HG02571 (cell line): ENCODE measurements around the gene ZPBP2.
"Not testable (repeated sequence)": the region's sequence is repeated elsewhere in the genome, so short reads cannot be mapped to it uniquely, and the experiment has no call there.

Experiments
- ATAC-seq: cut with Tn5 transposase; IDR thresholded peaks from one replicate; pipeline ENCODE4 v1.9.1; 2021; ENCODE audit warnings: mild to moderate bottlenecking, moderate library complexity; ENCODE audit not compliant: unreplicated experiment

ZPBP2 gene

GRCh38 chr17:39867880-39868553 lies at the start of gene ZPBP2:
TSS of gene ZPBP2 (plus strand) at chr17:39868202. CDS start at chr17:39868355, 153 bp downstream.
- ATAC-seq, result no peak

DNA sequence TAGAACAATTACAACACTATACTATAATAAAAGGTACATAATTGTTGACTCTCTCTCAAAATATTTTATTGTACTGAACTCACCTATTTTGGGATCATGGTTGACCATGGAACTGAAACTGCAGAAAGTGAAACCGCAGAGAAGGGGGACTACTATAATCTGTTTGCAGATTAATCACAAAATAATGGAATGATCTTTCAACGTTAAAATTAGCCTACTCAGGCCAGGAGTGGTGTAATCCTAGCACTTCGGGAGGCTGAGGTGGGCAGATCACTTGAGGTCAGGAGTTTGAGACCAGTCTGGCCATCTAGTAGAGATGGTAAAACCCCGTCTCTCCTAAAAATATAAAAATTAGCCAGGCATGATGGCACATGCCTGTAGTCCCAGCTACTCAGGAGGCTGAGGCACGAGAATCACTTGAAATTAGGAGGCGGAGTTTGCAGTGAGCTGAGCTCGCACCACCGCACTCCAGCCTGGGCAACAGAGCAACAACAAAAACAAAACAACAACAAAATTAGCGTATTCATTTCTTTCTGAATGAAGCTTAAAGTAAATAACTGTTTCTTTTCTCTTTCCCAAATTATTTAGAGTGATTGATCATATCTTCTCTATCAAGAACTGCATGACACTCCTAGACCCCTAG lies 49.5 kb upstream of the ZPBP2 start:
- no peak for ATAC-seq

DNA sequence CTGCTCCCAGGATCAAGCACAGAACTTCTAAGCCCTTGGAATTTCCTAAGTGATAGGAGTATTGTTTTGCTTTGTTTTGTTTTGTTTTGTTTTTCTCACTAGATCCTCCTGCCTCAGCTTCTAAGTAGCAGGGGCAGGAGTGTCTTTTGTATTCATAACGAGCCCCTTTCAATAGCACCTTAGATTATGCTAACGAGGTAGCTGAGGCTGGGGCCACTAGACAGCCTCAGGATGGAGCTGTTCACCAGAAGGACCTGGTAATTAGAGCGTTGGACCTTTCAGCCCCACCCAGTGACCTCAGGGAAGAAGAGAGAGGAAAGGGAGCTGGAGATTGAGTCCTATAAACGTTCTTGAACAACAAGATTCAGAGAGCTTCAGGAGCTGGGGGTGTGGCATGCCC lies 47.5 kb upstream of the ZPBP2 start:
- ATAC-seq, result no peak

DNA sequence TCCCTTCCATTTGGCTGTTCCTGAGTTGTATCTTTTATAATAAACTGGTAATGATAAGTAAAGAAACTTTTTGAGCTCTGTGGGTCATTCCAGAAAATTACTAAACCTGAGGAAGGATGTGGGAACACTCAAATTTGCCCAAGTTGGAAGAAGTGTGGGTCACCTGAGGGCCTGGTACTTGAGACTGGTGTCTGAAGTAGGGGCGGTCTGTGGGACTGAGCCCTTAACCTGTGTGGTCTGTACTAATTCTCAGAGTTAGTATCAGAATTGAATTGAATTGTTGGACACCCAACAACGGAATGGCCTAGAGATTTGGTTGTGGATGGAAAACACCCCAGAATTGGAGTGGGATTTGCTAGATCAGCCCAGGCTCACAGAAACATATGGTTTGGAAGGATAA lies 47.0 kb upstream of the ZPBP2 start:
- no peak for ATAC-seq

- ATAC-seq, result no peak
Observed at GRCh38 chr17:39822051-39822451, 46.0 kb upstream of the ZPBP2 start.

DNA sequence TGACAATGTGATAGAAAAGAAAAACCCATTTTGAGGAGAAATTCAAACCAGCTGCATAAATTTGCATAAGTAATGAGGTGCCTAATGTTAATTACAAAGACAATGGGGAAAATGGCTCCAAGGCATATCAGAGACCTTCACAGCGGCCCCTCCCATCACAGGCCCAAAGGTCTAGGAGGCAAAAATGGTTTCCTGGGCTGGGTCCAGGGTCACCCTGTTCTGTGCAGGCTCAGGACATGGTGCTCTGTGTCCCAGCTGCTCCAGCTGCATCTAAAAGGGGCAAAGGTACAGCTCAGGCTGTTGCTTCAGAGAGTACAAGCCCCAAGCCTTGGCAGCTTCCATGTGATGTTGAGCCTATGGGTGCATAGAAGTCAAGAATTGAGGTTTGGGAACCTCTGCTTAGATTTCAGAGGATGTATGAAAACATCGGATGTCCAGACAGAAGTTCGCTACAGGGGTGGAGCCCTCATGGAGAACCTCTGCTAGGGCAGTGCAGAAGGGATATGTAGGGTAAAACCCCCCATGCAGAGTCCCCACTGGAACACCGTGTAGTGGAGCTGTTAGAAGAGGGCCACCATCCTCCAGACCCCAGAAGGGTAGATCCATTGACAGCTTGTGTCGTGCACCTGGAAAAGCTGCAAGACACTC lies 44.5 kb upstream of the ZPBP2 start:
- no peak for ATAC-seq

GRCh38 chr17:39826334-39826733 lies 41.7 kb upstream of the ZPBP2 start:
- no peak for ATAC-seq

DNA sequence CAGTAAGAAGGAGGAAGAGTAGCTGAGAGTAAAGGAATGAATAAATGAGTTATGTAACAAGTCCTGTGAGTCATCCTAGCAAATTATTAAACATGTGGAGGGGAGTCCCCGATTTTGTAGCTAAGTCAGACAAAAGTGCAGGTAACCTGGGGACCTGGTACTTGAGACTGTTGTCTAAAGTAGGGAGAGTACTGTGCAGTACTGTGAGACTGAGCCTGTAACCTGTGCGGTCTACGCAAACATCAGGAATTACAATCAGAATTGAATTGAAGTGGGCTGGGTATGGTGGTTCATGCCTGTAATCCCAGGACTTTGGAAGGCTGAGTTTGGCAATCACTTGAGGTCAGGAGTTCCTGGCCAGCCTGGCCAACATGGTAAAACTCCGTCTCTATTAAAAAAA lies 39.6 kb upstream of the ZPBP2 start:
- no peak for ATAC-seq

DNA sequence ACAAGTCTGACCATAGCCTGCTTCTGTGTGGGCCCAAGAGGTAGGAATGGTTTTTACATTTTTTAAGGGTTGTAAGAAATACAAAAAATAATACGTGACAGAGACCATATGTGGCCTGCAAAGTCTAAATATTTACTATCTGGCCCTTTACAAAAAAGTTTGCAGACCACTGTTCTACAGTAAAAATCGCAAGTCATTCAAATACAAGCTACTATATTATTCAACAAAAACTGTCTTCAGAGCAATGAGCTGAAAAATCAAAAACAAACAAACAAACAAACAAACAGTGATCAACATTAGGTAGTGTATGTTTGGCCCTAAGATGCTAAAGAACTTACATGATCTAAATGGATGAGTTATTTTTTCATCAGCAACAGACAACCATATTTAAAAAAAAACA lies 36.4 kb upstream of the ZPBP2 start:
- no peak for ATAC-seq

- ATAC-seq, result no peak
Observed at GRCh38 chr17:39834017-39834416, 34.0 kb upstream of the ZPBP2 start.

GRCh38 chr17:39835038-39835786 lies 32.8 kb upstream of the ZPBP2 start:
- no peak for ATAC-seq

DNA sequence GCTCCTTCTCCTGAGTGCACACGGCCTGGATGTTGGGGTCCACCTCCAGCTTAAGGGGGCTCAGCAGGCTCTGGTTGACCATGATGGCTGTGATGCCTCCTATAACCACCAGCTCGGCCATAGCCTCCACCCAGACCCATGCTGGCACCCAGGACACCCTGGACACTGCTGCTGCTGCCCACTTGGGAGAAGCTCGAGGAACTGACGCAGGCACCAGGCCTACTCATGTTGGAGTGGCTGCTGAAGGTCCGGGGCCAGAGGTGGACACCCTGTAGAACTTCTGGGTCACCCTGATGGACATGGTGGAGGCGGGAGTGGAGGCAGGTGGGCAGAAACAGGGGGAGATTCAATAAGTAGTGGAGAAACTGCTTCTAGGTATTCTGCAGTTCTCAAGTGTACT lies 31.9 kb upstream of the ZPBP2 start:
- ATAC-seq, result no peak

DNA sequence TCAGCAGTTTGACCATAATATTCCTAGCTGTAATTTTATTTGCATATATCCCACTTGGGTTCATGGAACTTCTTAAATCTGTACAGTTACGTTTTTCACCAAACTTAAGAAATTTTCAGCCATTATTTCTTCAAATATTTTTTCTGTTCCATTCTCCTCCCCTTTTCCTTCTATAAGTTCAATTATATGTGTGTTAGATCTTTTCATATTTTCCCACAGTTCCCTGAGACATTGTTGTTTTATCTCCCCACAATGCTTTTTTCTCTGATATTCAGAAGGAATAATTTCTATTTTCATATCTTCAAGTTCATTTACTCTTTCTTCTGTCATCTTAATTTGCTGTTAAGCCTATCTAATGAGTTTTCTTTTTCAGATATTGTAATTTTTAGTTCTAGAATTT lies 29.9 kb upstream of the ZPBP2 start:
- no peak for ATAC-seq

DNA sequence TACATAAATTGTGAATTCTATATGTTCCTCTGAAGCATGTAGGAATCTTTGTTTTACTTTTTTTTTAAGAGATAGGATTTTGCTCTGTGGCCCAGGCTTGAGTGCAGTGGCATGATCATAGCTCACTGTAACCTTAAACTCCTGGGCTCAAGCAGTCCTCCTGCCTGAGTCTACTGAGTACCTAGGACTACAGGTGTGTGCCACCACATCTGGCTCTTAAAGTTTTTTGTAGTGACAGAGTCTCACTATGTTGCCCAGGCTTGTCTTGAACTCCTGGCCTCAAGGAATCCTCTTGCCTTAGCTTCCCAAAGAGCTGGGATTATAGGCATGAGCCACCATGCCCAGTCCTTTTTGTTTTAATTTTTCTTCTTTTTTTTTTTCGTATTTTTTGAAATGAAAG lies 29.2 kb upstream of the ZPBP2 start:
- no peak for ATAC-seq

DNA sequence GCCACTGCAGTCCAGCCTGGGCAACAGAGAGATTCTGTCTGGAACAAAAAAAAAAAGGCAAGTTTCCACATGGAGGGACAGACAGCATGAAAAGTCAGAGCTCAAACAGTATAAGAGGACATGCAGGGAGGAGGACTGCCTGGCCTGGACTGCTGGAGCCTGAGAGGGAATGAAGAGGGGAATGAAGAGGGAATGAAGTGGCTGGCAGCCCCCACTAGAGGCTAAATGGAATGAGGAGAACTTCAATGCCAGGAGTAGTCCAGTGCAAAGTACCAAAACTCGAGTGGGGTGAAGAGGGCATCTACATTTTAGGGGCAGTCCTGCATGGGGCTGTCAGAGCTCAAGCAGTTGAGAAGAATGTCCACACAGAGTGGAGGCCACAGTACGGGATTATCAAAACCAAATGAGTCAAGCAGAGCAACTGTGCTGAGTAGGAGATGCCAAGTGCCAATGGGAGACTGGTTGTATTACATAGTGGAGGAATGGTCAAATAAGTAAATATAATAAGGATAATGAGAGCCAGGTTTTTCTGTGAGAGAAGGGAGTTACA lies 26.8 kb upstream of the ZPBP2 start:
- ATAC-seq, result no peak

GRCh38 chr17:39845052-39845846 lies 22.8 kb upstream of the ZPBP2 start:
- ATAC-seq, result no peak

DNA sequence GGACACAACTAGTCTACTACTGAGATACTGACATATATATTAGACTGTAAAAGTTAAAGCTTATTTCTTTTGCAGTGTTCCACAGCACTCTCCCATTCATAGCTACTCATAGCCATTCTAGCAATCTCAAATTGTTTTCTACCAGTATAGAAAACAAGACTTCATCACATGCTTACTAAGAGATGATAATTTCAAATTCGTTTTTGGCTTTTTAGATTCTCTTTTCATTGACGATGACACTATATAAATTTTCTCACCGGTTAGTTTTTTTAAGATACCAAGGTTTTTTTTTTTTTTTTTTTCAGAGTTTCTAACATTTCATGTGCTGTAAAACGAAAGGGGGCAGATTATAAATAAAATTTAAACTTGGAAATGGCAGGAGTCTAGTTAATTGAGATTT lies 21.8 kb upstream of the ZPBP2 start:
- ATAC-seq, result no peak

- ATAC-seq, result no peak
Observed at GRCh38 chr17:39848600-39848999, 19.4 kb upstream of the ZPBP2 start.

DNA sequence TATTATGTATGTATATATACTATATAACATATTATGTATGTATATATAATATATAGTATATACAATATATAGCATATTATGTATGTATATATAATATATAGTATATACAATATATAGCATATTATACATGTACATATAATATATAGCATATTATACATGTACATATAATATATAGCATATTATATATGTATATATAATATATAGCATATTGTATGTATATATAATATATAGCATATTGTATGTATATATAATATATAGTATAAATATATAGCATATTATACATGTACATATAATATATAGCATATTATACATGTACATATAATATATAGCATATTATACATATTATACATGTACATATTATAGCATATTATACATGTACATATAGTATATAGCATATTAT lies 17.8 kb upstream of the ZPBP2 start:
- ATAC-seq, result not testable (repeated sequence)

DNA sequence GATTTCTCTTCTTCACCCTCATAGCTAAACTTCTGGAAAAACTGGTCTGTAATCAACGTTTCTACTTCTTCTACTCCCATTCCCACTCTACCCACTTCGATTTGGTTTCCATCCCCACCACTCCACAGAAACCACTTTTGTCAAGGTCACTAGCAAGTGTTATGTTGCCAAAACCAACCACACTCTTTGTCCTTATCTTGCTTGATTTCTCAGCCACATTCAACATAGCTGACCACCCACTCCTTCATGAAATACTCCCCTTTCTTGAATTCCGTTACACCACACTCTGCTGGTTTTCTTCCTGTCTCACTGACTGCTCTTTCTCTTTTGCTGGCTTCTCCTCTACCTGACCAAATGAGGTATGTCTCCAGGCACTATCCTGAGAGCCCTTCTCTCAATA lies 15.8 kb upstream of the ZPBP2 start:
- ATAC-seq, result no peak

DNA sequence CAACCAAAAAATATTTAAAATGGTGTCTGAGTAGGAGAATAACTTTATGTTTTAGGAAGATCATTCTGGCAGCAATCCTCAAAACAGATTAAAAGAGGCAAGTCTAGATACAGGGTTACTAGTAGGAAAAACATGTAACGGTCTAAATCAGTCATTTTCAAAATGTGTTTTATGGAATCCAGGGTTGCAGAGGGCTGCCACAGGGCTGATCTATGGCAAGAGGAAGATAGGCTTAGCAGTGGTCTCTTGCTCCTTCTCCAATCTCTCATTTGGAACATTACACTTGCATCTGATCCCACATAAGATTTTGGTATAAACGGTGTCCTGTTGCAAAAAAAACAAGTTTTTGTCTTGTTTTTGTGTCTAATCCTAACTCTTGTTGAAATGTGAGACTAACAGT lies 13.1 kb upstream of the ZPBP2 start:
- ATAC-seq, result no peak
